Astrocyte of the cerebellum (primary cell): ENCODE results near the gene BCAM.
A peak's percentile ranks its signal among the peaks of the same experiment; 100 is the strongest.
"Not testable (repeated sequence)": the region's sequence is repeated elsewhere in the genome, so short reads cannot be mapped to it uniquely, and the experiment has no call there.

Source experiments
- DNase-seq: peaks from one replicate; pipeline ENCODE4 v3.0.0-alpha.2; 2011; ENCODE audit warnings: low read depth
- H3K4me3 ChIP-seq: 2 replicates; pipeline ENCODE4 v1.5.1; 2011; ENCODE audit warnings: mild to moderate bottlenecking, low read depth, low read length, moderate library complexity
- CTCF ChIP-seq: IDR thresholded peaks from 2 replicates; pipeline ENCODE4 v1.5.1; 2012; ENCODE audit warnings: low read length, low read depth, moderate library complexity, mild to moderate bottlenecking; ENCODE audit errors: missing control alignments
- in situ Hi-C: cut with HindIII; loops from 2 replicates; pipeline ENCODE4 v1.10.0; 2017; ENCODE audit warnings: low sequenced_read_pairs

Gene BCAM

GRCh38 chr19:44857837-44858236 lies 48.9 kb downstream of the BCAM start:
- in situ Hi-C loops, result no loop called here
- H3K4me3 ChIP-seq, result no peak overlapping the region
- DNase-seq, result no peak
- TF ChIP-seq CTCF, result no peak

GRCh38 chr19:44861576-44861975 lies 52.7 kb downstream of the BCAM start:
- H3K4me3 ChIP-seq, DNase-seq, in situ Hi-C loops: not testable (repeated sequence)

GRCh38 chr19:44863990-44864389 lies 55.1 kb downstream of the BCAM start:
- in situ Hi-C loops, result no loop called here
- no peak for TF ChIP-seq CTCF
- H3K4me3 ChIP-seq, result no peak overlapping the region
- DNase-seq, result no peak

- in situ Hi-C loops, result no loop called here
Measured at GRCh38 chr19:44865196-44865767, 56.4 kb downstream of the BCAM start.

GRCh38 chr19:44866664-44867063 lies 57.8 kb downstream of the BCAM start:
- no peak for TF ChIP-seq CTCF
- in situ Hi-C loops, result no loop called here
- H3K4me3 ChIP-seq, result no peak overlapping the region
- no peak for DNase-seq

More at GRCh38 chr19:44865196-44865767, 56.4 kb downstream of the BCAM start:
- no peak for DNase-seq
- TF ChIP-seq CTCF, result no peak
- H3K4me3 ChIP-seq, result no peak overlapping the region

- no peak for DNase-seq
- no peak overlapping the region for H3K4me3 ChIP-seq
- in situ Hi-C loops, result no loop called here
- TF ChIP-seq CTCF, result no peak
Measured at GRCh38 chr19:44867578-44867977, 58.7 kb downstream of the BCAM start.

- DNase-seq, result peak; percentile 93
- TF ChIP-seq CTCF, result no peak
- no peak overlapping the region for H3K4me3 ChIP-seq
- in situ Hi-C loops, result no loop called here
Measured at GRCh38 chr19:44869733-44870470, 61.0 kb downstream of the BCAM start.
